ENCODE results near the gene ABHD11.
A peak's percentile ranks its signal among the peaks of the same experiment; 100 is the strongest.
"Not testable (repeated sequence)": the region's sequence is repeated elsewhere in the genome, so short reads cannot be mapped to it uniquely, and the experiment has no call there.

ABHD11 gene

GRCh38 chr7:73738612-73739386 lies at the start of gene ABHD11:
ABHD11 (minus strand) TSS chr7:73738802; CDS start chr7:73738770, 32 bp downstream.
- H3K27ac ChIP-seq, result peak within 1 kb of the TSS; percentile 91
- H3K9me3 ChIP-seq (ENCODE audit: severe bottlenecking), result no peaks in the 10 kb centered on the region
- TF ChIP-seq CTCF (IDR thresholded peaks at IDR 0.05; ENCODE audit: low read depth, low read length), result no peak
- no peaks in the 10 kb centered on the region for H3K27me3 ChIP-seq (ENCODE audit: insufficient read depth, low read depth, severe bottlenecking)
- peak within 1 kb of the TSS; percentile 86 for H3K4me3 ChIP-seq (ENCODE audit: low read depth, low read length)
- H3K36me3 ChIP-seq, result peaks cover 16% of the 10 kb centered on the region
- peak; percentile 98 for DNase-seq

GRCh38 chr7:73787786-73788048 lies 49.1 kb upstream of the ABHD11 start:
- H3K27me3 ChIP-seq (ENCODE audit: insufficient read depth, low read depth, severe bottlenecking); H3K36me3 ChIP-seq; H3K27ac ChIP-seq; H3K9me3 ChIP-seq (ENCODE audit: severe bottlenecking); H3K4me3 ChIP-seq (ENCODE audit: low read depth, low read length); DNase-seq: not testable (repeated sequence)

- no peak for TF ChIP-seq CTCF (IDR thresholded peaks at IDR 0.05; ENCODE audit: low read depth, low read length)
- Histone ChIP-seq H3K4me3 (ENCODE audit: low read depth, low read length) (no peak overlapping the region), H3K9me3 (ENCODE audit: severe bottlenecking) (no peaks in the 10 kb centered on the region), H3K36me3 (no peaks in the 10 kb centered on the region), H3K27me3 (ENCODE audit: insufficient read depth, low read depth, severe bottlenecking) (no peaks in the 10 kb centered on the region), H3K27ac (no peak overlapping the region)
- DNase-seq, result no peak
Measured at GRCh38 chr7:73786588-73786987, 48.0 kb upstream of the ABHD11 start.

- DNase-seq, result no peak
- no peaks in the 10 kb centered on the region for H3K27me3 ChIP-seq (ENCODE audit: insufficient read depth, low read depth, severe bottlenecking)
- H3K27ac ChIP-seq, result no peak overlapping the region
- H3K4me3 ChIP-seq (ENCODE audit: low read depth, low read length), result no peak overlapping the region
- TF ChIP-seq CTCF (IDR thresholded peaks at IDR 0.05; ENCODE audit: low read depth, low read length), result no peak
- no peaks in the 10 kb centered on the region for H3K36me3 ChIP-seq
- no peaks in the 10 kb centered on the region for H3K9me3 ChIP-seq (ENCODE audit: severe bottlenecking)
Measured at GRCh38 chr7:73779517-73779916, 40.9 kb upstream of the ABHD11 start.

GRCh38 chr7:73778801-73779389 lies 40.3 kb upstream of the ABHD11 start:
- Histone ChIP-seq H3K27me3 (ENCODE audit: insufficient read depth, low read depth, severe bottlenecking) (no peaks in the 10 kb centered on the region), H3K36me3 (no peaks in the 10 kb centered on the region), H3K9me3 (ENCODE audit: severe bottlenecking) (no peaks in the 10 kb centered on the region), H3K27ac (no peak overlapping the region), H3K4me3 (ENCODE audit: low read depth, low read length) (no peak overlapping the region)
- TF ChIP-seq CTCF (IDR thresholded peaks at IDR 0.05; ENCODE audit: low read depth, low read length), result no peak
- DNase-seq, result no peak

GRCh38 chr7:73774923-73775322 lies 36.3 kb upstream of the ABHD11 start:
- no peak for DNase-seq
- H3K36me3 ChIP-seq, result no peaks in the 10 kb centered on the region
- H3K27ac ChIP-seq, result no peak overlapping the region
- no peak overlapping the region for H3K4me3 ChIP-seq (ENCODE audit: low read depth, low read length)
- no peak for TF ChIP-seq CTCF (IDR thresholded peaks at IDR 0.05; ENCODE audit: low read depth, low read length)
- H3K9me3 ChIP-seq (ENCODE audit: severe bottlenecking), result no peaks in the 10 kb centered on the region
- no peaks in the 10 kb centered on the region for H3K27me3 ChIP-seq (ENCODE audit: insufficient read depth, low read depth, severe bottlenecking)
